Liver (tissue), 3 donors: ENCODE data around the gene MAP6D1.

Experiments used
- EGR1 ChIP-seq, 2 donors: IDR thresholded peaks; 2 replicates each; pipeline ENCODE4 v1.6.1; 2016 to 2018; ENCODE audit warnings: antibody characterized with exemption in 2 of 2, low read depth in 2 of 2
- FOXA1 ChIP-seq: IDR thresholded peaks from 2 replicates; pipeline ENCODE4 v1.6.1; 2016; ENCODE audit warnings: antibody characterized with exemption
- HNF4A ChIP-seq, 2 donors: conservative IDR thresholded peaks; 2 replicates each; pipeline ENCODE4 v1.6.1; 2016; ENCODE audit warnings: antibody characterized with exemption in 2 of 2, mild to moderate bottlenecking in 2 of 2
- MAX ChIP-seq: IDR thresholded peaks from 2 replicates; pipeline ENCODE4 v1.6.1; 2016; ENCODE audit warnings: antibody characterized with exemption
- TF ChIP-seq, protein P1 (sequence below): fragments of 150-350 bp; IDR thresholded peaks from 2 replicates; pipeline ENCODE4 v1.5.1; 2017; ENCODE audit warnings: improper control_type of control experiment, low read depth, low read length; ENCODE audit not compliant: missing input control
- donor health status: healthy.
- donor health status: healthy.

DNA sequence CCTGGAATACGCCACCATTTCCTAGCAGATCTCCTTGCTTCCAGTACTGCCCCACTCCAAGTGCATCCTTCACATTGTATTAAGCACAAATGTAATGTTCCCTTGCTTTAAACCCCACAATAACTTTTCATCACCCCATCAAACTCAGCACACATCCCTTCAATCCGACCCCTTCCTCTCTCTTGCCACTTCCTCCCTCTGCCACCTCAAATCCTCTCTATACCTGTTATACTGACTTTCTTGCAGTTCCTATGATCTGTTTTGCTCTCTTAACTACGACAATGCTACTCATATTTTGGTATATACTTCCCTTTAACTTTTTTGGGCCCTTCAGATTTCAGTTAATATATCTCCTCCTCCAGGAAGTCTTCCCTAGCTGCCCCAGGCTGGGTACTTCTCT is 45.2 kb upstream of the MAP6D1 start:
- TF ChIP-seq, protein P1, sequence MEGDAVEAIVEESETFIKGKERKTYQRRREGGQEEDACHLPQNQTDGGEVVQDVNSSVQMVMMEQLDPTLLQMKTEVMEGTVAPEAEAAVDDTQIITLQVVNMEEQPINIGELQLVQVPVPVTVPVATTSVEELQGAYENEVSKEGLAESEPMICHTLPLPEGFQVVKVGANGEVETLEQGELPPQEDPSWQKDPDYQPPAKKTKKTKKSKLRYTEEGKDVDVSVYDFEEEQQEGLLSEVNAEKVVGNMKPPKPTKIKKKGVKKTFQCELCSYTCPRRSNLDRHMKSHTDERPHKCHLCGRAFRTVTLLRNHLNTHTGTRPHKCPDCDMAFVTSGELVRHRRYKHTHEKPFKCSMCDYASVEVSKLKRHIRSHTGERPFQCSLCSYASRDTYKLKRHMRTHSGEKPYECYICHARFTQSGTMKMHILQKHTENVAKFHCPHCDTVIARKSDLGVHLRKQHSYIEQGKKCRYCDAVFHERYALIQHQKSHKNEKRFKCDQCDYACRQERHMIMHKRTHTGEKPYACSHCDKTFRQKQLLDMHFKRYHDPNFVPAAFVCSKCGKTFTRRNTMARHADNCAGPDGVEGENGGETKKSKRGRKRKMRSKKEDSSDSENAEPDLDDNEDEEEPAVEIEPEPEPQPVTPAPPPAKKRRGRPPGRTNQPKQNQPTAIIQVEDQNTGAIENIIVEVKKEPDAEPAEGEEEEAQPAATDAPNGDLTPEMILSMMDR: no peak
- TF ChIP-seq EGR1 (IDR thresholded peaks at IDR 0.05; ENCODE audit: low read depth in 2 of 2) (no peak), HNF4A (conservative IDR thresholded peaks at IDR 0.05) (no peak), MAX (no peak), FOXA1 (no peak)
